HS-5 (cell line): ENCODE data around the gene OTOP1.
"Not testable (repeated sequence)": the region's sequence is repeated elsewhere in the genome, so short reads cannot be mapped to it uniquely, and the experiment has no call there.

ENCODE experiments used
- DNase-seq: peaks from one replicate; pipeline ENCODE4 v3.0.0-alpha.2; 2012; ENCODE audit warnings: low read depth

The OTOP1 gene

GRCh38 chr4:4226606-4227438, at the start of gene OTOP1:
Gene OTOP1, minus strand, starts transcription at chr4:4226929. Its CDS starts 65 bp downstream, at chr4:4226864.
- DNase-seq, result no peak

GRCh38 chr4:4274226-4274625, 47.5 kb upstream of the OTOP1 start:
- no peak for DNase-seq

- DNase-seq, result no peak
These were observed 45.2 kb upstream of the OTOP1 start for GRCh38 chr4:4271912-4272311.

- no peak for DNase-seq
These were observed 43.8 kb upstream of the OTOP1 start for GRCh38 chr4:4270529-4270928.

GRCh38 chr4:4269856-4270255, 43.1 kb upstream of the OTOP1 start:
- no peak for DNase-seq

- DNase-seq, result no peak
These were observed 42.6 kb upstream of the OTOP1 start for GRCh38 chr4:4269331-4269731.

GRCh38 chr4:4268776-4269175, 42.0 kb upstream of the OTOP1 start:
- DNase-seq, result no peak

GRCh38 chr4:4267981-4268380, 41.3 kb upstream of the OTOP1 start:
- DNase-seq, result no peak

- DNase-seq, result no peak
These were observed 33.5 kb upstream of the OTOP1 start for GRCh38 chr4:4260185-4260751.

- DNase-seq, result no peak
These were observed 32.9 kb upstream of the OTOP1 start for GRCh38 chr4:4259484-4260100.

GRCh38 chr4:4257705-4258104, 31.0 kb upstream of the OTOP1 start:
- not testable (repeated sequence) for DNase-seq

GRCh38 chr4:4256799-4257198, 30.1 kb upstream of the OTOP1 start:
- DNase-seq, result no peak

- DNase-seq, result no peak
These were observed 27.9 kb upstream of the OTOP1 start for GRCh38 chr4:4254666-4255065.

GRCh38 chr4:4254199-4254598, 27.5 kb upstream of the OTOP1 start:
- DNase-seq, result no peak

GRCh38 chr4:4249866-4250265, 23.1 kb upstream of the OTOP1 start:
- no peak for DNase-seq

GRCh38 chr4:4249342-4249741, 22.6 kb upstream of the OTOP1 start:
- not testable (repeated sequence) for DNase-seq

GRCh38 chr4:4248885-4249203, 22.1 kb upstream of the OTOP1 start:
- no peak for DNase-seq

GRCh38 chr4:4248029-4248884, 21.5 kb upstream of the OTOP1 start, which contains the start of gene TMEM128:
Gene TMEM128, minus strand, starts transcription at chr4:4248223. Its CDS starts 21 bp downstream, at chr4:4248202.
- DNase-seq, result peak; percentile 84

- DNase-seq, result no peak
These were observed 20.9 kb upstream of the OTOP1 start for GRCh38 chr4:4247696-4248028.

- no peak for DNase-seq
These were observed 18.4 kb upstream of the OTOP1 start for GRCh38 chr4:4245172-4245571.

- not testable (repeated sequence) for DNase-seq
These were observed 12.8 kb upstream of the OTOP1 start for GRCh38 chr4:4239551-4239950.

- DNase-seq, result no peak
These were observed 6.9 kb upstream of the OTOP1 start for GRCh38 chr4:4233610-4234009.

GRCh38 chr4:4228356-4228668, 1.6 kb upstream of the OTOP1 start:
- no peak for DNase-seq
